Left ventricle myocardium inferior (tissue), 1 donor: ENCODE results near the gene NRXN2. TPM values are rescaled to one million over a fixed set of nuclear protein-coding genes. Genes with fewer than 3 reads are reported as not detected.
A peak's percentile ranks its signal among the peaks of the same experiment; 100 is the strongest.

Experiments
- DNase-seq: peaks from one replicate; pipeline ENCODE4 v3.0.0-alpha.2; 2020
- H3K27ac ChIP-seq: fragments of 200-600 bp; replicated peaks from 2 replicates; pipeline ENCODE4 v1.8.0; 2021
- H3K27me3 ChIP-seq: fragments of 200-600 bp; 2 replicates; pipeline ENCODE4 v1.8.0; 2021; ENCODE audit warnings: low read depth
- H3K36me3 ChIP-seq: fragments of 200-600 bp; 2 replicates; pipeline ENCODE4 v1.8.0; 2021
- H3K4me1 ChIP-seq: fragments of 200-600 bp; 2 replicates; pipeline ENCODE4 v1.8.0; 2021
- H3K4me3 ChIP-seq: fragments of 200-600 bp; 2 replicates; pipeline ENCODE4 v1.8.0; 2021; ENCODE audit warnings: mild to moderate bottlenecking, moderate library complexity
- H3K9me3 ChIP-seq: fragments of 200-600 bp; replicated peaks from 2 replicates; pipeline ENCODE4 v1.8.0; 2021
- CTCF ChIP-seq: fragments of 200-600 bp; IDR thresholded peaks from 2 replicates; pipeline ENCODE4 v1.8.0; 2021; ENCODE audit warnings: antibody characterized with exemption, mild to moderate bottlenecking, borderline replicate concordance
- intact Hi-C: fragments of 100-400 bp; cut with micrococcal nuclease; formaldehyde crosslinking; loops from one replicate; pipeline ENCODE4 v1.11.0; 2022
- total RNA-seq: library from RNA; stranded (reverse); fragmentation: NEBNext Ultra II Directional; extraction: Animal tissue kit (Norgen Biotek cat#: 25700); gene quantifications from one replicate; pipeline ENCODE4 v1.2.1, GENCODE V29; 2021
- donor health status: DM: no; HTN: yes; CAD: no; lungs with severe emphysema.

Gene NRXN2
- total RNA-seq, 1 donor from 2014 or later = 0.71 TPM

GRCh38 chr11:64744544-64745188 lies 21.7 kb upstream of the NRXN2 start:
- H3K27ac ChIP-seq = peak overlapping the region; percentile 99
- no peak for TF ChIP-seq CTCF
- H3K4me1 ChIP-seq = peaks cover 49% of the 10 kb centered on the region
- H3K4me3 ChIP-seq = peak overlapping the region; percentile 77
- H3K36me3 ChIP-seq = peaks cover 6% of the 10 kb centered on the region
- no peaks in the 10 kb centered on the region for H3K9me3 ChIP-seq
- DNase-seq = no peak
- H3K27me3 ChIP-seq = no peaks in the 10 kb centered on the region
- intact Hi-C loops = no loop called here

DNA sequence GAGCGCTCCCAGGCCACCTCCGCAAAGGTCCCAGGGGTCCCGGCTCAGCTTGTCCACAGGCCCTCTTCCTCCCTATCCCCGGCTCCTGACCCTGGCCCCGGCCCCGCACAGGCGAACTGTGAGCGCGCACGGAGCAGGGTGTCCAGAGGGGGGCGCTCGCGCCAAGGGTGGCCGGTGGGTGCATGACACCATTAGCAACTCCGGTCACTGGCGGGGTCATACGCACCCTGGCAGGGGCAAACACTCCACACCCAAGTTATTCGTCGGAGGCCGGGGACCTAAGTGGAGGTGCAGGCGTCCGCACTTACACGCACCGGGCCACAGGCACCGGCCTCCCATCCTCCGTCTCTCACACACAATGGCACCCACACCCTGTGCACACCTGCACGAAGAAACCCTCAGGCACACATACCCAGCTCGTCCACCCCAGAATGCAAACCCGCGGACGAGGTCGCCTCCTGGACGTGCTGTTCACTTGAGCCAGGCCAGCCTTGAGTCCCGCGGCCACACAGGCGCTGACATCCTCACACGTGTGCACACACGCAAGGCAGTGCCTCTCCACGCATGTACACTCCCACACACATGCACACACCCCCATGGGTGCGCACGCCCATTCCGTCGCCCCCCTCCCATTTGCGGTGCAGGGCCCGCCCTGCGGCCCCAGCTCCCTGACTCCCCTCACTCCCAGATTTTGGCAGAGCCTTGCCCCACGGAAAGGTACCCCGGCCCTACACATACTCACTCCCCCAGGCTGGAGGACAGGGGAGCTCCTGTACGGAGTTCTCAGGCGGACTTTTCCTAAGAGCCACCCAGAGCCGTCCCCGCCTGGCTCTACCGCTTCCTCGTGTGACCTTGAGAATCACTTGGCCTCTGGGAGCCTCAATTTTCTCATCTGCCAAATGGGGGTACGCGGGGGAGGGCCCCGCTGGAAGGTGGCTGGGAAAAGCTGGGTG lies 20.9 kb upstream of the NRXN2 start, which contains the start of gene RASGRP2:
Gene RASGRP2, minus strand, starts transcription at position 552 of the 953 bp plus-strand sequence. CDS start 1,276 bp downstream, outside the sequence.
- Histone ChIP-seq H3K4me1 (peaks cover 49% of the 10 kb centered on the region), H3K9me3 (no peaks in the 10 kb centered on the region), H3K36me3 (peaks cover 6% of the 10 kb centered on the region), H3K27ac (peak within 1 kb of the TSS; percentile 99), H3K27me3 (no peaks in the 10 kb centered on the region), H3K4me3 (peak within 1 kb of the TSS; percentile 77)
- peak; percentile 88 for DNase-seq
- TF ChIP-seq CTCF = peak; percentile 78
- intact Hi-C loops = no loop called here

DNA sequence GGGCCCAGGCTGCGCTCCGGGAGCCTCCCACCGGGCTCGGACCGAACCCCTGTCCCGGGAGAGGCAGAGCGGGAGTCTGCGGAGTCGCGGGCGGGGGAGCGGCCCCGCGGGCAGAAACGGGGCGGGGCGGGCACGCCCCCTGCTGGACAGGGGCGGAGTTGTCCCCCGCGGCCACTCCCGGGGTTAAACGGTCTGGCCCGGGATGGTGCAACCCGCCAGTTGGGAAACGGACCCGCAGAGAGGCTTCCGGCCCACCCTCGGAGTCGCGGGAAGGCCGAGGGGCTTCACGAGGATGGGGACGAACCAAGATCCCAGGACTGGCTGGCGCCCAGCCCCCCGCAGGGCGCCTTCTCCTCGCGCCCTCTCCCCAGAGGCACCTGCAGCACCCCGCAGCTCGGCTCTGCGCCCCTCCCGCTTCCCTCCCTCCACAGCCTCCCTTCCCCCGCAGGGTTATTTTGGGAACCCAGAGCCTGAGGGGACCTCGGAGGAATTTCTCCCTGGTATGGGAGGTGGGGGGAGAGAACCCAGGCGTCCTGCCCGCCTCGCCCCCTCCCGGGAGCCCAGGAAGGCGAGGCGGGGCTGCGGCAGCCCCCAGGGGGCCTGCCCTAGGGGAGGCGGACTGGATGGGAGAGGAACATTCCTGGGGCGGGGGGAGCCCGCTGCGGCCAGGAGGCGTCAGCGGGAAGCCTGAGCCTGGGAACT lies 20.0 kb upstream of the NRXN2 start:
- peak; percentile 88 for TF ChIP-seq CTCF
- H3K4me1 ChIP-seq = peaks cover 49% of the 10 kb centered on the region
- H3K27ac ChIP-seq = peak overlapping the region; percentile 99
- H3K36me3 ChIP-seq = peaks cover 13% of the 10 kb centered on the region
- DNase-seq = peak; percentile 84
- peak overlapping the region; percentile 77 for H3K4me3 ChIP-seq
- intact Hi-C loops = no loop called here
- H3K9me3 ChIP-seq = no peaks in the 10 kb centered on the region
- H3K27me3 ChIP-seq = no peaks in the 10 kb centered on the region

DNA sequence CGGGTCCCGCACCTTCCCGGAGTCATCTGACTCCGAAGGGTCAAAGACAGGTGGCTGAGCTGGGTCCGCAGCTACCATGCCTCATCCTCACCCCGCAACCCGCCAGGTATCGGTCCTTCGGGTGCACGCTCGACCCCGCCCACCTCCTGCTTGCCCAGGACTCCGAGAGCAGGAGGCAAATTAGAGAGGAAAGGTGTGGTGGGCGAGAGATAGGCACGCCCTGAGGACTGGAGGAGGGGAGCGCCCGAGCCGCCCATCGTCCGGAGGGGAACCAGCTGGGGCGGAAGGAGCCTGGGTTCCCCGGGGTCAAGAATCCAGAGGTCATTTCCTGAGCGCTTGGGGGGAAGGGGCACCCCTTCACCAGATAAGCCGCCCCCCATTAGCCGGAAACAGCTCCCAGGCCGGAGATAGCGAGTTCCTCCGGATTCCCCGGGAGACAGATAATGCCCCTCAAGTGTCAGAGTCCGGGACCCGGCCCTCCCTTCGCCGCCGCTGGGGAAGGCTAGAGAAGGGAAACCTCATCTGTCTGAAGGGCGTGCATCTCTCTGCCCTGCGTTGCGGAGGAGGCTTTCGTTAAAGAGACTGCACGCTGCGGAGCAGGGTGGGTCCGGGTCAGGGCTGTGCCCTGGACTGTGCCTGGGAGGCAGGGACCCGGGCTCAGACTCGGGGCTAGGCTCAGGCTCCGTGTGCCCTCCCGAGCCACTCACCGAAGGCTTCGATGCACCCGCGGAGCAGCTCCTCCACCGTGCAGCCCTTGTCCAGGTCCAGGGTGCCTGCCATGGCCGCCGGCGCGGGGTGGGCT lies 19.3 kb upstream of the NRXN2 start:
- Histone ChIP-seq H3K27me3 (no peaks in the 10 kb centered on the region), H3K9me3 (no peaks in the 10 kb centered on the region), H3K27ac (peak overlapping the region; percentile 99), H3K4me1 (peaks cover 49% of the 10 kb centered on the region), H3K36me3 (peaks cover 19% of the 10 kb centered on the region), H3K4me3 (peak overlapping the region; percentile 77)
- TF ChIP-seq CTCF = no peak
- intact Hi-C loops = no loop called here
- DNase-seq = no peak
